ENCODE data around the gene PLCD3. TPM values are rescaled to one million over a fixed set of nuclear protein-coding genes. Genes with fewer than 3 reads are reported as not detected.

Gene PLCD3
- total and polyA plus RNA-seq, 2 of the 13 experiments (the other 11 are each of a cell fraction or from before 2014, with no cell fraction given): 11.3 to 39.1 TPM

GRCh38 chr17:45131616-45132319 lies 547 bp downstream of the PLCD3 start (continued):
- TF ChIP-seq LCORL (IDR thresholded peaks at IDR 0.05): no peak
- no peak for TF ChIP-seq LCORL (CRISPR knock-in tag; IDR thresholded peaks at IDR 0.05)
- TF ChIP-seq ZNF703 (CRISPR knock-in tag; IDR thresholded peaks at IDR 0.05; ENCODE audit: borderline replicate concordance): no peak
- no peak for TF ChIP-seq HNRNPUL1 (IDR thresholded peaks at IDR 0.05; ENCODE audit: low read depth, low read length)
- TF ChIP-seq SMARCE1 (IDR thresholded peaks at IDR 0.05; ENCODE audit: borderline replicate concordance): no peak
- TF ChIP-seq BHLHE40 (IDR thresholded peaks at IDR 0.05; ENCODE audit: low read length): no peak
- TF ChIP-seq, protein P1, sequence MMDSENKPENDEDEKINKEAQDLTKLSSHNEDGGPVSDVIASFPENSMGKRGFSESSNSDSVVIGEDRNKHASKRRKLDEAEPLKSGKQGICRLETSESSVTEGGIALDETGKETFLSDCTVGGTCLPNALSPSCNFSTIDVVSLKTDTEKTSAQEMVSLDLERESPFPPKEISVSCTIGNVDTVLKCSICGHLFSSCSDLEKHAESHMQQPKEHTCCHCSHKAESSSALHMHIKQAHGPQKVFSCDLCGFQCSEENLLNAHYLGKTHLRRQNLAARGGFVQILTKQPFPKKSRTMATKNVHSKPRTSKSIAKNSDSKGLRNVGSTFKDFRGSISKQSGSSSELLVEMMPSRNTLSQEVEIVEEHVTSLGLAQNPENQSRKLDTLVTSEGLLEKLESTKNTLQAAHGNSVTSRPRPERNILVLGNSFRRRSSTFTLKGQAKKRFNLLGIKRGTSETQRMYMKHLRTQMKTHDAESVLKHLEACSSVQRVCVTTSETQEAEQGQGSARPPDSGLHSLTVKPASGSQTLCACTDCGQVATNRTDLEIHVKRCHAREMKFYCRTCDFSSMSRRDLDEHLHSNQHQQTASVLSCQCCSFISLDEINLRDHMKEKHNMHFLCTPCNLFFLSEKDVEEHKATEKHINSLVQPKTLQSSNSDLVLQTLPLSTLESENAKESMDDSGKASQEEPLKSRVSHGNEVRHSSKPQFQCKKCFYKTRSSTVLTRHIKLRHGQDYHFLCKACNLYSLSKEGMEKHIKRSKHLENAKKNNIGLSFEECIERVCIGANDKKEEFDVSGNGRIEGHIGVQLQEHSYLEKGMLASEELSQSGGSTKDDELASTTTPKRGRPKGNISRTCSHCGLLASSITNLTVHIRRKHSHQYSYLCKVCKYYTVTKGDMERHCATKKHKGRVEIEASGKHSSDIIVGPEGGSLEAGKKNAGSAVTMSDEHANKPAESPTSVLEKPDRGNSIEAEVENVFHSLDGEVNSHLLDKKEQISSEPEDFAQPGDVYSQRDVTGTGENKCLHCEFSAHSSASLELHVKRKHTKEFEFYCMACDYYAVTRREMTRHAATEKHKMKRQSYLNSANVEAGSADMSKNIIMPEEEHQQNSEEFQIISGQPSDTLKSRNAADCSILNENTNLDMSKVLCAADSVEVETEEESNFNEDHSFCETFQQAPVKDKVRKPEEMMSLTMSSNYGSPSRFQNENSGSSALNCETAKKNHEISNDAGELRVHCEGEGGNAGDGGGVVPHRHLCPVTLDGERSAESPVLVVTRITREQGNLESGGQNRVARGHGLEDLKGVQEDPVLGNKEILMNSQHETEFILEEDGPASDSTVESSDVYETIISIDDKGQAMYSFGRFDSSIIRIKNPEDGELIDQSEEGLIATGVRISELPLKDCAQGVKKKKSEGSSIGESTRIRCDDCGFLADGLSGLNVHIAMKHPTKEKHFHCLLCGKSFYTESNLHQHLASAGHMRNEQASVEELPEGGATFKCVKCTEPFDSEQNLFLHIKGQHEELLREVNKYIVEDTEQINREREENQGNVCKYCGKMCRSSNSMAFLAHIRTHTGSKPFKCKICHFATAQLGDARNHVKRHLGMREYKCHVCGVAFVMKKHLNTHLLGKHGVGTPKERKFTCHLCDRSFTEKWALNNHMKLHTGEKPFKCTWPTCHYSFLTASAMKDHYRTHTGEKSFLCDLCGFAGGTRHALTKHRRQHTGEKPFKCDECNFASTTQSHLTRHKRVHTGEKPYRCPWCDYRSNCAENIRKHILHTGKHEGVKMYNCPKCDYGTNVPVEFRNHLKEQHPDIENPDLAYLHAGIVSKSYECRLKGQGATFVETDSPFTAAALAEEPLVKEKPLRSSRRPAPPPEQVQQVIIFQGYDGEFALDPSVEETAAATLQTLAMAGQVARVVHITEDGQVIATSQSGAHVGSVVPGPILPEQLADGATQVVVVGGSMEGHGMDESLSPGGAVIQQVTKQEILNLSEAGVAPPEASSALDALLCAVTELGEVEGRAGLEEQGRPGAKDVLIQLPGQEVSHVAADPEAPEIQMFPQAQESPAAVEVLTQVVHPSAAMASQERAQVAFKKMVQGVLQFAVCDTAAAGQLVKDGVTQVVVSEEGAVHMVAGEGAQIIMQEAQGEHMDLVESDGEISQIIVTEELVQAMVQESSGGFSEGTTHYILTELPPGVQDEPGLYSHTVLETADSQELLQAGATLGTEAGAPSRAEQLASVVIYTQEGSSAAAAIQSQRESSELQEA (CRISPR knock-in tag; IDR thresholded peaks at IDR 0.05; ENCODE audit: not compliant biosample characterization): no peak
- 0 out of 2 replicates have a peak, but pooled peaks have one; percentile 19 for TF ChIP-seq REL (CRISPR knock-in tag; conservative IDR thresholded peaks at IDR 0.05)
- TF ChIP-seq, protein P2, sequence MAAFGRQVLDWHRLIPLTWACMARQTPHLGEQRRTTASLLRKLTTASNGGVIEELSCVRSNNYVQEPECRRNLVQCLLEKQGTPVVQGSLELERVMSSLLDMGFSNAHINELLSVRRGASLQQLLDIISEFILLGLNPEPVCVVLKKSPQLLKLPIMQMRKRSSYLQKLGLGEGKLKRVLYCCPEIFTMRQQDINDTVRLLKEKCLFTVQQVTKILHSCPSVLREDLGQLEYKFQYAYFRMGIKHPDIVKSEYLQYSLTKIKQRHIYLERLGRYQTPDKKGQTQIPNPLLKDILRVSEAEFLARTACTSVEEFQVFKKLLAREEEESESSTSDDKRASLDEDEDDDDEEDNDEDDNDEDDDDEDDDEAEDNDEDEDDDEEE (CRISPR knock-in tag; IDR thresholded peaks at IDR 0.05): no peak
- peak; percentile 26; the same call in 1 of the 2 replicates for TF ChIP-seq GABPB1 (CRISPR knock-in tag; IDR thresholded peaks at IDR 0.05)
- TF ChIP-seq ZNF382 (CRISPR knock-in tag; IDR thresholded peaks at IDR 0.05; ENCODE audit: borderline replicate concordance): no peak
- TF ChIP-seq WIZ (CRISPR knock-in tag; IDR thresholded peaks at IDR 0.05): no peak
- no peak for TF ChIP-seq MTF2 (CRISPR knock-in tag; IDR thresholded peaks at IDR 0.05; ENCODE audit: borderline replicate concordance)
- TF ChIP-seq ZNF639 (CRISPR knock-in tag; conservative IDR thresholded peaks at IDR 0.05): no peak
- peak; percentile 91 for TF ChIP-seq CTCF (CRISPR knock-in tag; IDR thresholded peaks at IDR 0.05)
- TF ChIP-seq ZNF768 (CRISPR knock-in tag; IDR thresholded peaks at IDR 0.05): peak; percentile 66; the same call in 1 of the 2 replicates
- TF ChIP-seq SCMH1 (CRISPR knock-in tag; IDR thresholded peaks at IDR 0.05; ENCODE audit: borderline replicate concordance): no peak
- TF ChIP-seq FOXC1 (CRISPR knock-in tag; IDR thresholded peaks at IDR 0.05; ENCODE audit: borderline replicate concordance): no peak
